Fibroblast of lung (primary cell): ENCODE measurements around the gene CCDC97. TPM values are rescaled to one million over a fixed set of nuclear protein-coding genes. Genes with fewer than 3 reads are reported as not detected.
A peak's percentile ranks its signal among the peaks of the same experiment; 100 is the strongest.

Experiments used
- DNase-seq, 2 donors: peaks; one replicate each; pipeline versions ENCODE4 v3.0.0 to v3.0.0-alpha.2; 2010; ENCODE audit warnings: low read depth in 2 of 2
- H2AFZ ChIP-seq: 2 replicates; pipeline ENCODE4 v1.5.1; 2012; ENCODE audit warnings: low read length, control low read depth, inconsistent platforms
- H3K27ac ChIP-seq: 2 replicates; pipeline ENCODE4 v1.5.1; 2011; ENCODE audit warnings: low read length, control low read depth; ENCODE audit not compliant: insufficient read depth
- H3K27me3 ChIP-seq: 2 replicates; pipeline ENCODE4 v1.5.1; 2011; ENCODE audit warnings: mild to moderate bottlenecking, low read length; ENCODE audit not compliant: control insufficient read depth, insufficient read depth
- H3K36me3 ChIP-seq: 2 replicates; pipeline ENCODE4 v1.5.1; 2011; ENCODE audit warnings: low read length; ENCODE audit not compliant: control insufficient read depth, insufficient read depth
- H3K4me1 ChIP-seq: 2 replicates; pipeline ENCODE4 v1.5.1; 2011; ENCODE audit warnings: low read length; ENCODE audit not compliant: control insufficient read depth, insufficient read depth; ENCODE audit errors: extremely low read depth
- H3K4me2 ChIP-seq: 2 replicates; pipeline ENCODE4 v1.5.1; 2011; ENCODE audit warnings: low read length, control low read depth; ENCODE audit not compliant: insufficient read depth; ENCODE audit errors: extremely low read depth
- H3K4me3 ChIP-seq, 4 experiments: fragments of 200-600 bp in 1 of 4; sonication (generic) in 1 of 4; replicated peaks in 1 of 4; 2 replicates each; pipeline ENCODE4 v1.5.1; 2011 to 2016; ENCODE audit warnings: low read length in 4 of 4, low read depth in 3 of 4, mild to moderate bottlenecking in 3 of 4, control low read depth in 2 of 4, inconsistent platforms in 1 of 4, mixed read lengths in 1 of 4; ENCODE audit not compliant: insufficient read depth in 1 of 4; ENCODE audit errors: control extremely low read depth in 1 of 4
- H3K79me2 ChIP-seq: 2 replicates; pipeline ENCODE4 v1.5.1; 2012; ENCODE audit warnings: mild to moderate bottlenecking, low read length, inconsistent platforms; ENCODE audit not compliant: control insufficient read depth, insufficient read depth
- H3K9ac ChIP-seq: 2 replicates; pipeline ENCODE4 v1.5.1; 2011; ENCODE audit warnings: mild to moderate bottlenecking, low read length, control low read depth; ENCODE audit not compliant: insufficient read depth
- H3K9me3 ChIP-seq: 2 replicates; pipeline ENCODE4 v1.5.1; 2012; ENCODE audit warnings: low read depth, low read length; ENCODE audit not compliant: control insufficient read depth, insufficient read depth
- H4K20me1 ChIP-seq: 2 replicates; pipeline ENCODE4 v1.5.1; 2011; ENCODE audit warnings: low read length; ENCODE audit not compliant: control insufficient read depth, insufficient read depth; ENCODE audit errors: extremely low read depth
- CTCF ChIP-seq, 2 donors: IDR thresholded peaks in 1 of 2; conservative IDR thresholded peaks in 1 of 2; 1 replicate in 1 of 2; 2 replicates in 1 of 2; pipeline ENCODE4 v1.5.1; 2011 to 2012; ENCODE audit warnings: low read length in 2 of 2, control low read depth in 1 of 2, inconsistent platforms in 1 of 2, low read depth in 1 of 2, mild to moderate bottlenecking in 1 of 2
- EZH2 ChIP-seq: IDR thresholded peaks from 2 replicates; pipeline ENCODE4 v1.5.1; 2012; ENCODE audit warnings: low read length, control low read depth, mild to moderate bottlenecking; ENCODE audit errors: missing control alignments
- polyA plus RNA-seq, 2 donors: library from polyadenylated mRNA; depleted of rRNA in 1 of 2; stranded (reverse) in 1 of 2; unstranded in 1 of 2; fragments of >200 nt; gene quantifications; 2 replicates each; pipeline ENCODE4 v1.2.1, GENCODE V29; 2011 to 2012; ENCODE audit warnings: missing spikeins in 1 of 2
- total RNA-seq: library from RNA; depleted of rRNA; stranded (reverse); fragments of >200 nt; gene quantifications from 2 replicates; pipeline ENCODE4 v1.2.1, GENCODE V29; 2014

The CCDC97 gene
- total and polyA plus RNA-seq, 2 donors (not counting 1 experiment from before 2014, with no cell fraction given) = 6.3 to 7.8 TPM

GRCh38 chr19:41321600-41322270 is 11.8 kb downstream of the CCDC97 start:
- Histone ChIP-seq H4K20me1 (no peaks in the 10 kb centered on the region), H3K9ac (no peak overlapping the region), H3K9me3 (no peaks in the 10 kb centered on the region), H3K4me3 (no peak overlapping the region), H3K36me3 (peaks cover 14% of the 10 kb centered on the region), H3K79me2 (no peaks in the 10 kb centered on the region), H3K4me1 (peaks cover 50% of the 10 kb centered on the region), H3K4me2 (no peak overlapping the region), H3K27me3 (no peaks in the 10 kb centered on the region), H2AFZ (no peak overlapping the region), H3K27ac (peak overlapping the region; percentile 97)
- DNase-seq = peak; percentile 73 to 86
- no peak for TF ChIP-seq EZH2
- peak; percentile 76 to 81 for TF ChIP-seq CTCF (conservative IDR thresholded peaks at IDR 0.05 in 1 of 2, IDR thresholded peaks at IDR 0.05 in 1 of 2; ENCODE audit: low read depth in 1 of 2, low read length in 2 of 2)

DNA sequence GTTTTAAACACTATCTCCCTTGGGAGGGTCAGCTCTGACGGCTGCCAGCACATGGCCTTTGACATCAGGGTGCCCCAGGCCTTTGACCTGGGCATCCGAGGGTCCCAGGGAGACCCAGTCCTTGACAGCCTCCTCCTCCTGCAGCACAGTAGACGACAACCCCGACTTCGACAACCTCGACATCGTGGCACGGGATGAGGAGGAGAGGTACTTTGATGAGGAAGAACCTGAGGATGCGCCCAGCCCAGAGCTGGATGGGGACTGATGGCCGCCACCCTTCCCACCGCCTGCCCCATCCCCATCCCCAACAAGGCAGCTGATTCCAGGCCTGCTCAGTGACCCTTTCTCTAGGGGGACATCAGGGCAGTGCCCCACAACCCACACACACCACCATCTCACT is 12.5 kb downstream of the CCDC97 start:
- no peak overlapping the region for H2AFZ ChIP-seq
- peak overlapping the region; percentile 74 for H3K9ac ChIP-seq
- no peaks in the 10 kb centered on the region for H3K79me2 ChIP-seq
- H3K36me3 ChIP-seq = peaks cover 12% of the 10 kb centered on the region
- H3K4me3 ChIP-seq = no peak overlapping the region
- peak overlapping the region; percentile 97 for H3K27ac ChIP-seq
- no peaks in the 10 kb centered on the region for H3K9me3 ChIP-seq
- peak overlapping the region; percentile 77 for H3K4me2 ChIP-seq
- no peaks in the 10 kb centered on the region for H3K27me3 ChIP-seq
- TF ChIP-seq EZH2 (no peak), CTCF (conservative IDR thresholded peaks at IDR 0.05 in 1 of 2, IDR thresholded peaks at IDR 0.05 in 1 of 2; ENCODE audit: low read depth in 1 of 2, low read length in 2 of 2) (no peak)
- H3K4me1 ChIP-seq = peaks cover 52% of the 10 kb centered on the region
- H4K20me1 ChIP-seq = no peaks in the 10 kb centered on the region
- DNase-seq = no peak

GRCh38 chr19:41323023-41323422 is 13.1 kb downstream of the CCDC97 start:
- Histone ChIP-seq H3K4me2 (peak overlapping the region; percentile 77), H3K4me3 (peak overlapping the region in 1 of 4 experiments; percentile 21), H3K9me3 (no peaks in the 10 kb centered on the region), H3K4me1 (peaks cover 57% of the 10 kb centered on the region), H3K27me3 (no peaks in the 10 kb centered on the region), H3K9ac (peak overlapping the region; percentile 74), H3K79me2 (no peaks in the 10 kb centered on the region), H3K27ac (peak overlapping the region; percentile 97), H3K36me3 (peaks cover 15% of the 10 kb centered on the region), H4K20me1 (no peaks in the 10 kb centered on the region), H2AFZ (no peak overlapping the region)
- DNase-seq = peak; percentile 77 to 88
- no peak for TF ChIP-seq CTCF (conservative IDR thresholded peaks at IDR 0.05 in 1 of 2, IDR thresholded peaks at IDR 0.05 in 1 of 2; ENCODE audit: low read depth in 1 of 2, low read length in 2 of 2)
- TF ChIP-seq EZH2 = no peak
